Neural cell (in vitro differentiated cells): ENCODE data around the gene BCAP29. TPM values are rescaled to one million over a fixed set of nuclear protein-coding genes. Genes with fewer than 3 reads are reported as not detected.

ENCODE experiments used
- H2AFZ ChIP-seq: fragments of 200-600, 300-800 bp; sonication (generic), shearing (Covaris generic); 2 replicates; pipeline ENCODE4 v1.6.0; 2014; ENCODE audit warnings: low read depth, mild to moderate bottlenecking, antibody characterized with exemption, low read length, moderate library complexity
- H3F3A ChIP-seq: fragments of 200-600 bp; shearing (Covaris generic); 2 replicates; pipeline ENCODE4 v1.6.1; 2016; ENCODE audit warnings: mild to moderate bottlenecking, moderate library complexity, mixed read lengths, antibody characterized with exemption, low read length; ENCODE audit not compliant: insufficient read depth, poor library complexity, severe bottlenecking
- H3K27ac ChIP-seq: fragments of 200-600, 300-800 bp; sonication (generic), shearing (Covaris generic); 2 replicates; pipeline ENCODE4 v1.5.1; 2014; ENCODE audit warnings: mild to moderate bottlenecking, low read length, moderate library complexity
- H3K27me3 ChIP-seq: fragments of 300-800, 200-600 bp; sonication (generic), shearing (Covaris generic); 2 replicates; pipeline ENCODE4 v1.6.0; 2014; ENCODE audit warnings: mild to moderate bottlenecking, low read depth, low read length, moderate library complexity; ENCODE audit not compliant: insufficient read depth
- H3K36me3 ChIP-seq: fragments of 300-800, 200-600 bp; sonication (generic), shearing (Covaris generic); 2 replicates; pipeline ENCODE4 v1.5.1; 2014; ENCODE audit warnings: mild to moderate bottlenecking, antibody characterized with exemption, low read length, moderate library complexity; ENCODE audit not compliant: insufficient read depth
- H3K4me2 ChIP-seq: fragments of 300-800, 200-600 bp; sonication (generic), shearing (Covaris generic); 2 replicates; pipeline ENCODE4 v1.6.0; 2014; ENCODE audit warnings: mild to moderate bottlenecking, low read length
- H3K4me3 ChIP-seq: fragments of 300-800, 200-600 bp; sonication (generic), shearing (Covaris generic); 2 replicates; pipeline ENCODE4 v1.5.1; 2014; ENCODE audit warnings: mild to moderate bottlenecking, low read length, moderate library complexity
- H3K79me2 ChIP-seq: fragments of 200-600 bp; shearing (Covaris generic); replicated peaks from 2 replicates; pipeline ENCODE4 v1.6.0; 2014; ENCODE audit warnings: mild to moderate bottlenecking, low read length, moderate library complexity; ENCODE audit not compliant: insufficient read depth
- H3K9ac ChIP-seq: fragments of 300-800, 200-600 bp; sonication (generic), shearing (Covaris generic); 2 replicates; pipeline ENCODE4 v1.6.1; 2016; ENCODE audit warnings: mild to moderate bottlenecking, low read length, mixed read lengths
- H3K9me2 ChIP-seq: fragments of 200-600 bp; shearing (Covaris generic); 2 replicates; pipeline ENCODE4 v1.6.1; 2016; ENCODE audit warnings: mild to moderate bottlenecking, low read length, mixed read lengths; ENCODE audit not compliant: insufficient read depth
- H3K9me3 ChIP-seq: fragments of 200-600, 300-800 bp; sonication (generic), shearing (Covaris generic); 2 replicates; pipeline ENCODE4 v1.6.1; 2016; ENCODE audit warnings: mild to moderate bottlenecking, mixed run types, low read length, moderate library complexity, mixed read lengths
- H4K20me1 ChIP-seq: fragments of 200-600 bp; shearing (Covaris generic); 2 replicates; pipeline ENCODE4 v1.6.1; 2016; ENCODE audit warnings: mild to moderate bottlenecking, mixed run types; ENCODE audit not compliant: insufficient read depth
- CTCF ChIP-seq: fragments of 450-650 bp; IDR thresholded peaks from 2 replicates; pipeline ENCODE4 v1.5.1; 2014; ENCODE audit warnings: antibody characterized with exemption, mild to moderate bottlenecking, moderate library complexity; ENCODE audit not compliant: poor library complexity, severe bottlenecking
- EP300 ChIP-seq: fragments of 450-650 bp; conservative IDR thresholded peaks from 2 replicates; pipeline ENCODE4 v1.6.1; 2014; ENCODE audit warnings: antibody characterized with exemption, mild to moderate bottlenecking, moderate library complexity; ENCODE audit not compliant: poor library complexity, severe bottlenecking
- EZH2 ChIP-seq: fragments of 200-600, 300-800 bp; shearing (Covaris generic), sonication (generic); IDR thresholded peaks from 2 replicates; pipeline ENCODE4 v1.6.1; 2014; ENCODE audit warnings: antibody characterized with exemption, low read length, borderline replicate concordance, mild to moderate bottlenecking; ENCODE audit not compliant: insufficient read depth, poor library complexity, severe bottlenecking
- MXI1 ChIP-seq: fragments of 450-650 bp; conservative IDR thresholded peaks from 2 replicates; pipeline ENCODE4 v1.6.1; 2014; ENCODE audit warnings: antibody characterized with exemption, mild to moderate bottlenecking; ENCODE audit not compliant: poor library complexity, severe bottlenecking
- POLR2AphosphoS5 ChIP-seq: IDR thresholded peaks from 2 replicates; pipeline ENCODE4 v1.6.1; 2012
- RAD21 ChIP-seq: fragments of 450-650 bp; conservative IDR thresholded peaks from 2 replicates; pipeline ENCODE4 v1.6.1; 2014; ENCODE audit warnings: antibody characterized with exemption, mild to moderate bottlenecking, moderate library complexity
- REST ChIP-seq: IDR thresholded peaks from 2 replicates; pipeline ENCODE4 v1.6.1; 2012; ENCODE audit warnings: borderline replicate concordance
- SMC3 ChIP-seq: fragments of 450-650 bp; conservative IDR thresholded peaks from 2 replicates; pipeline ENCODE4 v1.6.1; 2014; ENCODE audit warnings: antibody characterized with exemption, mild to moderate bottlenecking, moderate library complexity; ENCODE audit not compliant: poor library complexity
- TAF1 ChIP-seq: IDR thresholded peaks from 2 replicates; pipeline ENCODE4 v1.6.1; 2012; ENCODE audit warnings: low read depth
- polyA minus RNA-seq: library from RNA; depleted of rRNA, polyadenylated mRNA; stranded (reverse); fragments of >200 nt; gene quantifications from 2 replicates; pipeline ENCODE4 v1.2.3, GENCODE V29; 2014
- polyA plus RNA-seq: library from polyadenylated mRNA; depleted of rRNA; stranded (reverse); fragments of >200 nt; gene quantifications from 2 replicates; pipeline ENCODE4 v1.2.3, GENCODE V29; 2014

BCAP29 gene
- polyA plus RNA-seq (45.3 and 51.5 TPM in 2 replicates), polyA minus RNA-seq (52.8 and 59.2 TPM in 2 replicates)

GRCh38 chr7:107579885-107580715, at the start of gene BCAP29:
Gene BCAP29, plus strand, starts transcription at chr7:107580246. Its CDS starts 527 bp downstream, at chr7:107580773.
- no peaks in the 10 kb centered on the region for H3K36me3 ChIP-seq
- no peaks in the 10 kb centered on the region for H3K27me3 ChIP-seq
- H3K4me3 ChIP-seq, result peak within 1 kb of the TSS; percentile 82
- peak within 1 kb of the TSS; percentile 70 for H3K9ac ChIP-seq
- no peaks in the 10 kb centered on the region for H3K9me2 ChIP-seq
- TF ChIP-seq EZH2, result no peak
- TF ChIP-seq EP300, result peak; percentile 48
- TF ChIP-seq RAD21, result peak; percentile 50
- peak; percentile 54 for TF ChIP-seq CTCF
- TF ChIP-seq SMC3, result peak; percentile 63
- TF ChIP-seq REST, result no peak
- TF ChIP-seq MXI1, result peak; percentile 66
- no peak for TF ChIP-seq TAF1
- no peak for TF ChIP-seq POLR2AphosphoS5
- H2AFZ ChIP-seq, result peak within 1 kb of the TSS; percentile 51
- H3K9me3 ChIP-seq, result no peaks in the 10 kb centered on the region
- no peaks in the 10 kb centered on the region for H3F3A ChIP-seq
- H3K27ac ChIP-seq, result no peak within 1 kb of the TSS
- H3K79me2 ChIP-seq, result no peaks in the 10 kb centered on the region
- no peaks in the 10 kb centered on the region for H4K20me1 ChIP-seq
- H3K4me2 ChIP-seq, result peak within 1 kb of the TSS; percentile 52

GRCh38 chr7:107530751-107531150, 49.3 kb upstream of the BCAP29 start:
- Histone ChIP-seq H3K4me3 (no peak overlapping the region), H3K36me3 (no peaks in the 10 kb centered on the region), H3K9me3 (no peaks in the 10 kb centered on the region), H3K27ac (no peak overlapping the region), H2AFZ (no peak overlapping the region), H3F3A (no peaks in the 10 kb centered on the region), H4K20me1 (no peaks in the 10 kb centered on the region), H3K27me3 (no peaks in the 10 kb centered on the region), H3K9ac (no peak overlapping the region), H3K4me2 (no peak overlapping the region), H3K9me2 (no peaks in the 10 kb centered on the region), H3K79me2 (no peaks in the 10 kb centered on the region)
- TF ChIP-seq SMC3, result no peak
- TF ChIP-seq POLR2AphosphoS5, result no peak
- TF ChIP-seq REST, result no peak
- TF ChIP-seq EZH2, result no peak
- TF ChIP-seq RAD21, result no peak
- TF ChIP-seq MXI1, result no peak
- TF ChIP-seq TAF1, result no peak
- TF ChIP-seq EP300, result no peak
- no peak for TF ChIP-seq CTCF
